Adrenal gland (tissue), 5 donors: ENCODE data around the gene KIF21B.

Experiments
- CTCF ChIP-seq, 6 experiments: fragments of 450-650 bp in 4 of 6; fragments of 200-600 bp in 2 of 6; sonication (generic) in 1 of 6; IDR thresholded peaks; 1 replicate in 5 of 6; 2 replicates in 1 of 6; pipeline versions ENCODE4 v1.5.1 to v1.8.0; 2016 to 2021; ENCODE audit warnings: antibody characterized with exemption in 6 of 6, mild to moderate bottlenecking in 2 of 6, moderate library complexity in 1 of 6
- POLR2A ChIP-seq, 2 donors: fragments of 450-650 bp; IDR thresholded peaks; one replicate each; pipeline ENCODE4 v1.6.1; 2017; ENCODE audit warnings: antibody characterized with exemption in 2 of 2, mild to moderate bottlenecking in 2 of 2, moderate library complexity in 1 of 2
- donor health status: DM: no; HTN: no; CAD: no.

- TF ChIP-seq CTCF (IDR thresholded peaks at IDR 0.05) (no peak), POLR2A (IDR thresholded peaks at IDR 0.05) (no peak)
Measured at GRCh38 chr1:200998323-200998722, 25.2 kb downstream of the KIF21B start.
